T-helper 1 cell treated with Interleukin-12 subunit alpha and Interleukin-12 subunit beta and Interleukin-4 antibody, amounts not matched to agents 30 μg/mL and 1 μg/mL, for 36 hours (primary cell): ENCODE measurements around the gene PITPNC1.

Source experiments
- H3K27ac Mint-ChIP-seq: one replicate; pipeline ENCODE4 v1.8.0; 2021; ENCODE audit warnings: mild to moderate bottlenecking, mixed read lengths
- H3K27me3 Mint-ChIP-seq: one replicate; pipeline ENCODE4 v1.8.0; 2021; ENCODE audit warnings: low read depth, mixed read lengths
- H3K36me3 Mint-ChIP-seq: one replicate; pipeline ENCODE4 v1.8.0; 2021; ENCODE audit warnings: low read depth, mixed read lengths
- H3K4me1 Mint-ChIP-seq: one replicate; pipeline ENCODE4 v1.8.0; 2021; ENCODE audit warnings: low read depth, mixed read lengths
- H3K4me3 Mint-ChIP-seq: one replicate; pipeline ENCODE4 v1.8.0; 2021; ENCODE audit warnings: mild to moderate bottlenecking, moderate library complexity, mixed read lengths
- H3K9me3 Mint-ChIP-seq: one replicate; pipeline ENCODE4 v1.8.0; 2021; ENCODE audit warnings: mixed read lengths

Gene PITPNC1

GRCh38 chr17:67441052-67441895, 64.2 kb downstream of the PITPNC1 start:
- Mint-ChIP-seq H3K36me3 (peaks cover 9% of the 10 kb centered on the region), H3K9me3 (no peaks in the 10 kb centered on the region), H3K27ac (peak overlapping the region; percentile 98), H3K4me1 (peaks cover 49% of the 10 kb centered on the region), H3K4me3 (peak overlapping the region; percentile 84), H3K27me3 (no peaks in the 10 kb centered on the region)

GRCh38 chr17:67441896-67442219, 64.8 kb downstream of the PITPNC1 start:
- H3K27me3 Mint-ChIP-seq: no peaks in the 10 kb centered on the region
- H3K9me3 Mint-ChIP-seq: no peaks in the 10 kb centered on the region
- peaks cover 46% of the 10 kb centered on the region for H3K4me1 Mint-ChIP-seq
- H3K4me3 Mint-ChIP-seq: peak overlapping the region; percentile 84
- peaks cover 9% of the 10 kb centered on the region for H3K36me3 Mint-ChIP-seq
- peak overlapping the region; percentile 98 for H3K27ac Mint-ChIP-seq

- Mint-ChIP-seq H3K27me3 (no peaks in the 10 kb centered on the region), H3K4me1 (peaks cover 43% of the 10 kb centered on the region), H3K36me3 (peaks cover 9% of the 10 kb centered on the region), H3K9me3 (no peaks in the 10 kb centered on the region), H3K4me3 (no peak overlapping the region), H3K27ac (peak overlapping the region; percentile 5)
Measured at GRCh38 chr17:67442787-67443624, 65.9 kb downstream of the PITPNC1 start.

DNA sequence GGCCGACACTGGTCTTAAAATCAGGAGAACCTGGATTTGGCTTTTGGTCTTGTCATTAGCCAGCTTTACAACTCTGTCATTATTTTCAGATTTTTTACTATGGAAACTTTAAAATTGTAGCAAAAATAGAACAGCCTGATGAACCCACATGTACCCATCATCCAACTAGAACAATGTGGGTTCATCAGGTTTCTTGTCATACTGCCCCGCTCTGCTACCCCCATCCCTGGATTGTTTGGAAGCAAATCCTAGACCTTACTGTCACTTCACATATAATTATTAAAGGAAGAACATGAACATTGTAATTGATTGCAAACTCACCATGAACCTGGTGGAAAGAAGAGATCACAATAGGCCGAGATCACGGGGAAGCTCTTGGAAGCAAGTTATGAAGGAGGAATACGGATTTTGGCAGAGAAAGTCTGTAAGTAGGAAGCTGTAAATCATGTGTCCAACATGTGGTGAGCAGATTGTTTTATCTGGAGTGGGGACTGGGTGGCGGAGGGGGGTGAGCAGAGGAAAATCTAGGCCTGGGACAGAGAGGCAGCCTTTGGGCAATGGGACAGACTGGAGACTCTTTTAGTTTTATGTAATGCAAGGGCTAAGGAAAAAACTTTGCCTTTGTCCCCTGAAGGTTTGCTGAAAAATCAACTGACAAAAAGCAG, 67.0 kb downstream of the PITPNC1 start:
- Mint-ChIP-seq H3K4me3 (no peak overlapping the region), H3K36me3 (peaks cover 6% of the 10 kb centered on the region), H3K4me1 (peaks cover 44% of the 10 kb centered on the region), H3K9me3 (no peaks in the 10 kb centered on the region), H3K27me3 (no peaks in the 10 kb centered on the region), H3K27ac (peak overlapping the region; percentile 2)

- Mint-ChIP-seq H3K4me3 (no peak overlapping the region), H3K9me3 (peaks cover 4% of the 10 kb centered on the region), H3K4me1 (peaks cover 54% of the 10 kb centered on the region), H3K27me3 (no peaks in the 10 kb centered on the region), H3K36me3 (peaks cover 11% of the 10 kb centered on the region), H3K27ac (no peak overlapping the region)
Measured at GRCh38 chr17:67448449-67448848, 71.4 kb downstream of the PITPNC1 start.

- peak overlapping the region; percentile 50 for H3K4me3 Mint-ChIP-seq
- H3K4me1 Mint-ChIP-seq: peaks cover 54% of the 10 kb centered on the region
- H3K27me3 Mint-ChIP-seq: no peaks in the 10 kb centered on the region
- H3K36me3 Mint-ChIP-seq: peaks cover 9% of the 10 kb centered on the region
- peaks cover 4% of the 10 kb centered on the region for H3K9me3 Mint-ChIP-seq
- H3K27ac Mint-ChIP-seq: peak overlapping the region; percentile 87
Measured at GRCh38 chr17:67449065-67449464, 72.0 kb downstream of the PITPNC1 start.

DNA sequence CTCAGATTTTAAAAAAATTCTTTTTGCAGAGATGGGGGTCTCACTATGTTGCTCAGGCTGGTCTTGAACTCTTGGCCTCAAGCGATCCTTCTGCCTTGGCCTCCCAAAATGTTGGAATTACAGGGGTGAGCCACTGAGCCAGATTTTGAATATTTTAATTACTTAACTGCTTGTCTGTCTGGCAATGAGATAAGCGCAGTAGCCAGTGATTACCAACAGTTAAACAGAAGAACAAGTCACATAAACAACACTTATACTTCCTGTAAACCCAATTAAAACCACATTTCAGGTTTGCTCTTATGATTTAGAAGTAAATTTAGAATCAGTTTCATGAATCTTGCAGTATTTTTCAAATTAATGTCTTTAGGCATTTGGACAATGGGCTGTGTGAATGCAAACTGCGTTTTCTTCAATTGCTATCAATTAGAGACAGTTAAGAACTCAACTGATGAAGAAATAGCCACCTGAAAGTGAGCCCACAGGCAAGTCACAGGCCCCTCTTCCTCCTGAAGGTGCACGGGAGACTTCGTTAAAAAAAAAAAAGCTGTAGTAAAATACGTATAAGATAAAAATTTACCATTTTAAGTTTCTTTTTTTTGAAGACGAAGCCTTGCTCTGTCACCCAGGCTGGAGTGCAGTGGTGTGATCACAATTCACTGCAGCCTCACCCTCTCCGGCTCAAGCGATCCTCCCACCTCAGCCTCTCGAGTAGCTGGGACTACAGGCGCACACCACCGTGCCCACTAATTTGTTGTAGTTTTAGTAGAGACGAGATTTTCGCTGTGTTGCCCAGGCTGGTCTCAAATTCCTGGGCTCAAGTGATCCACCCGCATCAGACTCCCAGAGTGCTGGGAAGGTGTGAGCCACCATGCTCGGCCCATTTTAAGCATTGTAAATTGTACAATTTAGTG, 73.0 kb downstream of the PITPNC1 start:
- H3K9me3 Mint-ChIP-seq: peaks cover 4% of the 10 kb centered on the region
- H3K4me1 Mint-ChIP-seq: peaks cover 49% of the 10 kb centered on the region
- H3K27me3 Mint-ChIP-seq: no peaks in the 10 kb centered on the region
- peak overlapping the region; percentile 50 for H3K4me3 Mint-ChIP-seq
- H3K27ac Mint-ChIP-seq: peak overlapping the region; percentile 87
- peaks cover 5% of the 10 kb centered on the region for H3K36me3 Mint-ChIP-seq

GRCh38 chr17:67452681-67453554, 75.8 kb downstream of the PITPNC1 start:
- H3K27ac Mint-ChIP-seq: peak overlapping the region; percentile 95
- H3K27me3 Mint-ChIP-seq: no peaks in the 10 kb centered on the region
- H3K4me3 Mint-ChIP-seq: peak overlapping the region; percentile 72
- H3K36me3 Mint-ChIP-seq: peaks cover 10% of the 10 kb centered on the region
- peaks cover 9% of the 10 kb centered on the region for H3K9me3 Mint-ChIP-seq
- H3K4me1 Mint-ChIP-seq: peaks cover 57% of the 10 kb centered on the region

DNA sequence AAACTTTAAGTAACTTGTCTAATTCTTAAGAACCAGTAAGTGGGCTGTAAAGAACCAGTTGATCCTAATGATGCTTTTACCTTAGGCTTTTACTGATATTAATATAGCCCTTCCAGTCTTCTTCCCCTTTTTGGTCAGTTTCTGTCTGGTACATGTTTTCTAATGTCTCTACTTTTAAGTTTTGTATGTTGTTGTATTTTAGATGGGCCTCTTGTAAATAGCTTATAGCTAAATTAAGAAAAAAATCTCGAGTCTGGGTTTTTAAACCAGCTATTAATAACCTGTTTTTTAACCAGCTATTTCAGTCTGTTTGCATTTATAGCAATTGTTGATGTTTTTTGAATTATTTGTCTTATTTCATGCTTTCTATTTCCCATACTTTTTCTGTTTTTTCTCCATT, 79.0 kb downstream of the PITPNC1 start:
- Mint-ChIP-seq H3K4me3 (no peak overlapping the region), H3K36me3 (peaks cover 23% of the 10 kb centered on the region)

DNA sequence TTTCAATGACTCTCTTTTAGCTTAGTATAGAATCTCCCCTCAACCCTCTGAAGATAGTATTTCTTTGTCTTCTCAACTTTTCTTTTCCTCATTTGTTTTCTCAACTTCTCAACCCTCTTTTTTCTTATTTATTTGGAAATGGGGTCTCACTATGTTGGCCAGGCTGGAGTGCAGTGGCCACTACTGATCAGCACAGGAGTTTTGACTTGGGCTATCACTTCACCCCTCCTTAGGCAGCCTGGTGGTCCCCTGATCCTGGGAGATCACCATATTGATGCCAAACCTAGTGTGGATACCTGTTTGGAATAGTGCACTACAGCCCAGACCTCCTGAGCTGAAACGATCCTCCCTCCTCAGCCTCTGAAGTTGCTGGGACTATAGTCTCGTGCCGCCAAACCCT, 79.8 kb downstream of the PITPNC1 start:
- peaks cover 24% of the 10 kb centered on the region for H3K36me3 Mint-ChIP-seq
- no peak overlapping the region for H3K4me3 Mint-ChIP-seq
- H3K27ac Mint-ChIP-seq: no peak overlapping the region
- peaks cover 44% of the 10 kb centered on the region for H3K4me1 Mint-ChIP-seq
- H3K9me3 Mint-ChIP-seq: peaks cover 26% of the 10 kb centered on the region
- no peaks in the 10 kb centered on the region for H3K27me3 Mint-ChIP-seq

More for the DNA sequence above, 79.0 kb downstream of the PITPNC1 start:
- Mint-ChIP-seq H3K9me3 (peaks cover 26% of the 10 kb centered on the region), H3K27me3 (no peaks in the 10 kb centered on the region), H3K4me1 (peaks cover 41% of the 10 kb centered on the region), H3K27ac (no peak overlapping the region)

GRCh38 chr17:67458203-67458602, 81.1 kb downstream of the PITPNC1 start:
- no peaks in the 10 kb centered on the region for H3K27me3 Mint-ChIP-seq
- peaks cover 22% of the 10 kb centered on the region for H3K9me3 Mint-ChIP-seq
- peaks cover 36% of the 10 kb centered on the region for H3K4me1 Mint-ChIP-seq
- no peak overlapping the region for H3K27ac Mint-ChIP-seq
- peaks cover 25% of the 10 kb centered on the region for H3K36me3 Mint-ChIP-seq
- H3K4me3 Mint-ChIP-seq: no peak overlapping the region

- peaks cover 29% of the 10 kb centered on the region for H3K36me3 Mint-ChIP-seq
- H3K9me3 Mint-ChIP-seq: peaks cover 22% of the 10 kb centered on the region
- H3K4me1 Mint-ChIP-seq: peaks cover 39% of the 10 kb centered on the region
- no peaks in the 10 kb centered on the region for H3K27me3 Mint-ChIP-seq
- no peak overlapping the region for H3K27ac Mint-ChIP-seq
- H3K4me3 Mint-ChIP-seq: no peak overlapping the region
Measured at GRCh38 chr17:67459985-67460384, 82.9 kb downstream of the PITPNC1 start.

DNA sequence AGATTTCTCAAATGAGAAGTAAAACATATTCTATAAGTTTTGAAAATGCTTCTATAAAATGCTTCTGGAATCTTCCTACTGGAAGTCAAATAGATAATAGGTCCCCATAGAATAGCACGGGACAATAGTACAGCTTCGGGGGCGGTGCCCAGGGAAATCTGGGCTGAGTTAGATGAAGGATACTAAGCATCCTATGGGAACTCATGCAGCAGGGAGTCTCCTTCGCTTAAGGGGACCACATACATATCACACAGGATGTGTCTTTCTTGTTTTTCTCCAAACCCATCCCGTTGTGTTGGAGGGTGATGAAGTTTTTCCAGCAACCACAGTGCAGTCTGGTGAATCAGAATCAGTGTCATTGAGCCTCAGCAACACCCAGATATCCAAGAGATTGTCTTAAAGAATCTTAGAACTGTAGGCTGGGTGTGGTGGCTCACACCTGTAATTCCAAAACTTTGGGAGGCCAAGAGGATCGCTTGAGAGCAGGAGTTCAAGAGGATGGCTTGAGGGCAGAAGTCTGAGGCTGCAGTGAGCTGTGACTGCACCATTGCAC, 84.2 kb downstream of the PITPNC1 start:
- H3K4me1 Mint-ChIP-seq: peaks cover 37% of the 10 kb centered on the region
- no peaks in the 10 kb centered on the region for H3K27me3 Mint-ChIP-seq
- peaks cover 22% of the 10 kb centered on the region for H3K9me3 Mint-ChIP-seq
- H3K4me3 Mint-ChIP-seq: no peak overlapping the region
- H3K36me3 Mint-ChIP-seq: peaks cover 29% of the 10 kb centered on the region
- H3K27ac Mint-ChIP-seq: peak overlapping the region; percentile 69
